Skeletal muscle satellite cell (primary cell): ENCODE data around the gene TP73.

ENCODE experiments used
- H3K27me3 ChIP-seq: 2 replicates; pipeline ENCODE4 v1.7.0; 2013; ENCODE audit warnings: low read length; ENCODE audit not compliant: control insufficient read depth, insufficient read depth
- H3K36me3 ChIP-seq: 2 replicates; pipeline ENCODE4 v1.7.0; 2013; ENCODE audit warnings: mild to moderate bottlenecking, control low read depth, low read length; ENCODE audit not compliant: insufficient read depth
- H3K4me1 ChIP-seq: 2 replicates; pipeline ENCODE4 v1.7.0; 2013; ENCODE audit warnings: low read length; ENCODE audit not compliant: control insufficient read depth, insufficient read depth
- H3K4me2 ChIP-seq: 2 replicates; pipeline ENCODE4 v1.7.0; 2013; ENCODE audit warnings: mild to moderate bottlenecking, low read length
- H3K4me3 ChIP-seq: 2 replicates; pipeline ENCODE4 v1.7.0; 2013; ENCODE audit warnings: low read length
- H3K9ac ChIP-seq: 2 replicates; pipeline ENCODE4 v1.7.0; 2013; ENCODE audit warnings: mild to moderate bottlenecking, low read depth, low read length, moderate library complexity
- H3K9me3 ChIP-seq: replicated peaks from 2 replicates; pipeline ENCODE4 v1.7.0; 2013; ENCODE audit warnings: mild to moderate bottlenecking, control low read depth, low read length

TP73 gene

DNA sequence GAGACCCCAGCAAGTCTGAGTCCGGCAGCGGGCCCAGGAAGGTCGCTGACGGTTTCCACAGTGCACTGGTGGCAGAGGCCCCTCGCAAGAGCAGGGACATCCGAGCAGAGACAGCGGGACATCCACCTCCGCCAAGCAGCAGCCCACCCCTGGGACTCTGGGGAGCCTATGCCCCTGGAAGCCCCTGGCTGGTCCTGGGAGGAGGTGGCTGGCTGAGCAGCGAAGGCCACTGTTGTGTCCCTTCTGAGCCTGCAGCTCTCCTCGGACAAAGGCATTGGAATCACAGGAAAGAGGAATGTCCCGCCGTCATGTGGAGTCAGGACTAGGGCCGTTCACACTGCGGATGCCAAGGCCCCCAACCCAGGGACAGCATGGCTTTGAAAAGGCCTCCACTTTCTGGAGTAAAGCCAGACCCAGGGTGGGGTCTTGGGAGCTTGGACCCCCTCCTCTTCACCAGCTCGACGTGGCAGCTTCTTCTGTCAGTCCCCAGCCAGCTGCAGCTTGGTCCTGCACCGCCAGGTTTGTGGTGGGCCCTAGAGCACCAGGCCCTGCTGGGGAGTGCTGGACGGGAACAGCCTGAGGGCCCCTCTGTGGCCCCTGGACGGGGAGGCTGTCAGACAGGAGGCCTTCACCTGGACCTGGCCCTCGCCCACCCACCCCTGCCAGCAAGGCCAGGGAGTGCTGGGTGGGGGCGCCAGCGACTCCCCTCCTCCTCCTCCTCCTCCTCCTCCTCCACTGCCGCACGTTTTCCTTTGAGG lies 42.4 kb upstream of the TP73 start:
- H3K9me3 ChIP-seq, result no peaks in the 10 kb centered on the region
- H3K9ac ChIP-seq, result no peak overlapping the region
- no peak overlapping the region for H3K4me2 ChIP-seq
- H3K4me3 ChIP-seq, result no peak overlapping the region
- H3K27me3 ChIP-seq, result peaks cover 50% of the 10 kb centered on the region
- peaks cover 7% of the 10 kb centered on the region for H3K4me1 ChIP-seq
- no peaks in the 10 kb centered on the region for H3K36me3 ChIP-seq

DNA sequence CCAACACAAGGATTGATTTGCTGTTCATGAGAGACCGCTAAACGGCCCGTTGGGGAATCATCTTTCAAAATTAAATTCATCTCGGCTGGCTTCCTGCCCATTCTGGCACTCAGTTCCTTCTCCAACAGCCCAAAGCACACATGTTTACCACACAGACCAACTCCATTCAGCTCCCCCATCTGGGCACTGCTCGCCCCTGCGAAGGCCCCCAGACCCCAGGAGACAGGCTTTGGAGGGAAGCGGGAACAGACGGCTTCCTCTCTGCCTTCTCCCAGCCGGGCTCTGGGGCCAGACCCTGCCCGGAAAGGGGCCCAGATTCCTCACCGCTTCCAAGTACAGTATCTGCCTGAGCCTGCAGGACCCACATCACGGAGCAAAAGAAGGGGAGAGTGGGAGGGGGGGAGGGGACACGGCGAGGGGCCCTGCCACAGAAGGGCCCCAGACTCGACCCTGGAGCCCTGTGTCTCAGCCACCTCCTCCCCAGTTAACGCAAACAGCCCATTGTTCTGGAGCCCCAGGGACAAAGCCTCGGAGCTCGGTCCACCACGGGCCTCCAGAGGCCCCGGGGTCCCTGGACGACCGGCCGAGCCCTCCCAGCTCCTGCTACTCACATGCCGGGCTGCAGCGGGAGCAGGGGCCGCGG lies 41.7 kb upstream of the TP73 start:
- no peaks in the 10 kb centered on the region for H3K36me3 ChIP-seq
- H3K4me3 ChIP-seq, result no peak overlapping the region
- no peaks in the 10 kb centered on the region for H3K9me3 ChIP-seq
- H3K4me2 ChIP-seq, result peak overlapping the region; percentile 37
- H3K9ac ChIP-seq, result no peak overlapping the region
- peaks cover 52% of the 10 kb centered on the region for H3K27me3 ChIP-seq
- peaks cover 7% of the 10 kb centered on the region for H3K4me1 ChIP-seq

DNA sequence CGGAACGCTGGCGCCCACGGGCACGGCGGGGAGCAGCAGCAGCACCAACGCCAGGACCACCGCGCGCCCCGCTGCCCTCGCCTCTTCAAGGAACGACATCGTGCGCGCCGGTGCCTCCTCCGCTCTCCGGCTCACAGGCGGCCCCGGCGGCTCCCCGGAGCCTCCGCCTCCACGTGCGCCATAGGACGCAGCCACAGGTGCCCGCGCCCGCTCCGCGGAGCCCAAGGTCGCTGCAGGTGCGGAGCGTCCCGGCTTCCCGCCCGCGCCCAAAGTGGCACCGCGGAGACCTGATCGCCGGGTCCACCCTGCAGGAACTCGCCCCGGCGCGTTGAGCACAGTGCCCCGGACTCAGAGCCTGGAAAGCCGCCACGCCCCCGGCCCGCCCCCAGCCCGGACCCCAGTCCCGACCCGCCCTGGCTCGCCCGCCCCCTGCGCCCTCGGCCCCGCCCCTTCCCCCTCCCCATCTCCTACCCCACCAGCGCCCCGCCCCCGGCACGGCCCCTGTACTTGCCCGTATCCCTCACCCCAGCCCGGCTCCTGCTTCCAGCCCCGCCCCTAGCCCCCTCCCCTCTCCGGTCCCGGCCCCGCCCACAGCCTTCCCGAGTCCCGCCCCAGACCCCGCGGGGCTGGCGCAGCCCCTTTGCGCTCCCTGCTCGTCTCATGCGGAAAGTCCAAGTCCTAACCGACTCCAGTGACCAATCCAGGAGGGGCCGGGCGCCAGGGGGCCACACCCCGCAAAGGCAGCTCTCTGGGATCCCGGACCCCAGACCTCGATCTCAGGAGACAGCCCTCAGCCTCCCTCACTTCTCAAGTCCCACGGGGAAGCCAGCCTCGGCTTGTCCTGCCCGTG lies 40.9 kb upstream of the TP73 start, which contains the start of gene MEGF6:
Gene MEGF6 (minus strand): TSS at position 339 of the 850 bp plus-strand sequence. CDS start 240 bp downstream, at position 99.
- peaks cover 7% of the 10 kb centered on the region for H3K4me1 ChIP-seq
- H3K9me3 ChIP-seq, result no peaks in the 10 kb centered on the region
- peaks cover 56% of the 10 kb centered on the region for H3K27me3 ChIP-seq
- peak within 1 kb of the TSS; percentile 37 for H3K4me2 ChIP-seq
- no peaks in the 10 kb centered on the region for H3K36me3 ChIP-seq
- H3K4me3 ChIP-seq, result no peak within 1 kb of the TSS
- no peak within 1 kb of the TSS for H3K9ac ChIP-seq

DNA sequence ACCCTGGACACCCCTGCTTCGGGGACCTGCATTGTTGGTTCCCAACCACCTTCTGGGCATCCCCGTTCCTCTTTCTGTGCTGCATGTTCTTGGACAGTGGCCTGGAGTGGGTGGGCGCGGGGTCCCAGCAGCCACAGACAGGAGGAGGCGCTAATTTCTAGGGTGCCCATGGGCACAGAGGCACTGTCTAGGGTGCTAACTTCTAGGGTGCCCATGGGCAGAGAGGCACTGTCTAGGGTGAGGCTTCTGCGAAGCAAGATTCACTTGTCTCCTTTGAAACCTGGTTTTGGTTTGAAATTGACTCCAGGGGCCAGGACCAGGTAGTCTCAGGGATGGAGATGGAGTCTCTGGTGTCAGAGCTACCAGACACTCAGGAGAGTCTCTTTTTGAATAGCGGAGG lies 40.2 kb upstream of the TP73 start:
- H3K9ac ChIP-seq, result no peak overlapping the region
- peaks cover 7% of the 10 kb centered on the region for H3K4me1 ChIP-seq
- no peak overlapping the region for H3K4me2 ChIP-seq
- H3K9me3 ChIP-seq, result no peaks in the 10 kb centered on the region
- peaks cover 59% of the 10 kb centered on the region for H3K27me3 ChIP-seq
- no peak overlapping the region for H3K4me3 ChIP-seq
- no peaks in the 10 kb centered on the region for H3K36me3 ChIP-seq

DNA sequence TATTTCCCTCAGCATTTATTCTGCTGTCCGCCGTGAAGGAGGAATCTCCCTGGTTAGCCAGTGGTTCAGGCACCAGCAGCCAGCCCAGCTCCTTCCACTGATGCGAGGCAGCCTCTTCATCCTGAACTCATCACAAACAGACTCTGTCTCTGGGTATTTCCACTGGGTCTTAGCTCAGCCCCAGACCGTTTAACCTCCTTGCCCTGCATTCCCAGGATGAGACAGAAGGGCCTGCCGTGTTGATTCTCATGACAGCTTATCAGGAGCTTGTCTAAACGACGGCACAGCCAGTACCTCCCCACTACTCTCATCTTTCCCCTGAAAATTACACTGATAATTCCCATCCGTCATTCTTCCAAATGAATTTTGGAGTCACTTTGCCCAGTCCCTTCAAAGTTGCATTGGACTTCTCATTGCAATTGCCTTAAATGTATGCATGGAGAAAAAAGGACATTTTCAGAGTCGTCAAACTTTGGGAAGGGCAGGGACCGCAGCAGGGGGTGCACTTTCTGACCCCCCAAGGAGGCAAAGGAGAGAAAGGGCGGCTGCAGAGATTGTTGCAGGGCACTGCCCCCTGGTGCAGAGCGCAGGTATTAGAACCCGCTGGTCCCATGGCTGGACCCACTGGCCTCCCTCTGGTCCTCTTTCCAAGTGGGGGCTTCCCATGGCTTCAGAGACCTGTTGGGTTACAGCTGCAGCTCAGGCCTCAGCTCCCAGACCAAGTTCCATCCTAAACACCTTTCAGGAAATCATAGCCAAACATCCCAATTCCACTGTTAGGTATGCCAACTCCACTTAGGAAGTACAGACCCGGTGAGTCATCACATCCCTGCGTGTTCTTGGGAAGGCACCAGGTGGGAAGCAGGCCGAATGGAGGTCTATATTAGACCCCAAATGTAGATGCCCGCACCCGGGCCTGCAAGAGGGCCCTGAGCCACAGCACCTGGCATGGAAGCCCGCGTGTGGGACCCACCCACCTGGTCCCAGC lies 37.3 kb upstream of the TP73 start:
- Histone ChIP-seq H3K4me2 (no peak overlapping the region), H3K27me3 (peaks cover 43% of the 10 kb centered on the region), H3K9ac (no peak overlapping the region), H3K9me3 (no peaks in the 10 kb centered on the region), H3K4me3 (no peak overlapping the region), H3K4me1 (peaks cover 9% of the 10 kb centered on the region), H3K36me3 (no peaks in the 10 kb centered on the region)

DNA sequence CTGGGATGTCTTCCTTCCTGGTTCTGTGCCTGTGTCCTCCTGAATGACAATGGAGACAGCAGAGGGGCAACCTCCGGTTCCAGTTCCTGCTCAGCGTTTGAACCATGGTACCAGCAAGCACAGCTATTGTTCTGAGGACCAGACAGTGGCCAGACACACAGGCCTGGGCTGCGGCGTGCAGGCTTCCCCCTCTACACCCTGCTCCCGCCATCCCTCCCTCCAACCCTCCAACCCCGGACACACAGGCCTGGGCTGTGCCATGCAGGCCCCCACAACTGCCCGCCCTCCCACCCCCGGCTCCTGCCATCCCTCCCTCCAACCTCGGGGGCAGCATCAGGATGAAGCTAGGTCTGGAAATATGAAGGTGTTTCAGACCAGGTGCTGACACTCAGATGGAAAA lies 35.5 kb upstream of the TP73 start:
- Histone ChIP-seq H3K9me3 (no peaks in the 10 kb centered on the region), H3K27me3 (peaks cover 30% of the 10 kb centered on the region), H3K4me1 (peaks cover 9% of the 10 kb centered on the region), H3K4me2 (no peak overlapping the region), H3K36me3 (no peaks in the 10 kb centered on the region), H3K9ac (no peak overlapping the region), H3K4me3 (no peak overlapping the region)

DNA sequence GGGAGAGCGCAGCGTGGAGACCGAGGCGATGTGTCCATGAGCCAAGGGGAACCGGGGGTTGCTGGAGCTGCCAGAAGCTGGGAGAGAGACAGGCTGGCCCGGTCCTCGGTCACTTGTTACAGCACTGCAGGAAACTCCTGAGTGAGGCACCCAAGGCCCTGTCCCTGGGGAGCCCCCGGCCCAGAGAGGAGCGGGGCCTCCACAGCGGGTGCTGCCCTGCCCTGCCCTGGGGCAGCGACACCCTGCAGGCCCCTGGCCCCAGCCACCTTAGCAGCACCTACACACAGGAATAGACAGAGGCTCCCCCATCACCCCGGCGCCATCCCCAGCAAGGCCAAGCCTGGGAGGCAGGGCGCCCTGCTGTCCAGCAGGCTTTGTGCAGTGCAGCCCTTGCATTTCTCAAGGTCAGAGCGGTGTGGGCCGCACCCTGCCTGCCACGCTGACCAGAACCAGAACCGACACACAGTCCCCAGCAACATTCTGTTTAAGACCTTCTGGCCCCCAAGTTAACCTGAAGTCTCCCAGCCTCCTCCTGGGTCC lies 34.4 kb upstream of the TP73 start:
- Histone ChIP-seq H3K36me3 (no peaks in the 10 kb centered on the region), H3K9ac (no peak overlapping the region), H3K27me3 (peaks cover 21% of the 10 kb centered on the region), H3K9me3 (no peaks in the 10 kb centered on the region), H3K4me1 (peaks cover 11% of the 10 kb centered on the region), H3K4me2 (no peak overlapping the region), H3K4me3 (no peak overlapping the region)

DNA sequence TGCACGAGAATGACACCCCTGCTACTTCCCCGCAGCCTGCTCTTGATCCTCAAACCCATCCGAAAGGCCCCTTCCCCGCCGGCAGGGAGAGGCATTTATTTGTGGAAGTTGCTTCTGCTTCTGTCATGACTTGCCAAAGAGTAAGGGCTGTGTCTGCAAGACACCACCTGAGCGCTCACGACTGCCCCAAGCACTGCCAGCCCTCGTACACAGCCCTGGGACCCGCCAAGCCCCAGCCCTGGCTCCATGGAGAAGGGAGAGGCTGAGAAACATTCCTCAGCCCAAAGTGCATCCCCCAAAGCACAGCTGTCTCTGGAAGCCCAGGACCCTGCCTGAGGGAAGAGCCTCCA lies 33.8 kb upstream of the TP73 start:
- Histone ChIP-seq H3K4me3 (no peak overlapping the region), H3K9ac (no peak overlapping the region), H3K36me3 (no peaks in the 10 kb centered on the region), H3K4me2 (no peak overlapping the region), H3K9me3 (no peaks in the 10 kb centered on the region), H3K27me3 (peaks cover 19% of the 10 kb centered on the region), H3K4me1 (peaks cover 13% of the 10 kb centered on the region)

DNA sequence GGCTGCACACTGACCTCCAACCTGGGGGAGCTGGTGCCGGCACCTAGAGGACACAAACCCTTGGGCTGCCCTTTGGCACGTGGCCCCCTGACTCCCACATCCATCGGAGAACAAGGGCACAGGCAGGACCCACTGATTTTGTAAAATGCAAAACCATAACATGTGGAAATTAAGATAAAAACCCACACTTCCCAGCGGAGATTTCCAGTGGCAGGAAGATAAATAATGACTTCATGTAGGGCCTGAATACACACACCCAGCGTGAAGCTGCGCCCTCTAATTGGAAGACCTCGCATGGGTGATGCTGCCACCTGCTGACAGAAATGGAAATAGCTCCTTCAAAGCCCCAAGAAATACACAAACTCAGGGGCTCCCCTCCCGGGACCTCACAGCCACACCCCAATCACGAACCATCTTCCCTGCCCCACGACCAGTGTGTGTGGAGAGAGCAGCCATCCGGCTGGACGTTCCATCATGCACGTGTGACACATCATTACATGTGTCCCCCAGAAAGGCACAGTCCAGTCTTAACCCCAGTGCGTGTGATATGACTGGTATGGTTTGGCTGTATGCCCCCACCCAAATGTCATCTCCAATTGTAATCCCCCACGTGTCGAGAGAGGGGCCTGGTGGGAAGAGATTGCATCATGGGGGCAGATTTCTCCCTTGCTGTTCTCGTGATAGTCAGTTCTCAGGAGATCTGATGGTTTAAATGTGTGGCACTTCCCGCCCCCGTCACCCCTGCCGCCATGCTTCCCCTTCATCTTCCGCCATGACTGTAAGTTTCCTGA lies 33.2 kb upstream of the TP73 start:
- Histone ChIP-seq H3K9me3 (no peaks in the 10 kb centered on the region), H3K4me2 (no peak overlapping the region), H3K36me3 (no peaks in the 10 kb centered on the region), H3K9ac (no peak overlapping the region), H3K27me3 (peaks cover 16% of the 10 kb centered on the region), H3K4me1 (peaks cover 16% of the 10 kb centered on the region), H3K4me3 (no peak overlapping the region)

DNA sequence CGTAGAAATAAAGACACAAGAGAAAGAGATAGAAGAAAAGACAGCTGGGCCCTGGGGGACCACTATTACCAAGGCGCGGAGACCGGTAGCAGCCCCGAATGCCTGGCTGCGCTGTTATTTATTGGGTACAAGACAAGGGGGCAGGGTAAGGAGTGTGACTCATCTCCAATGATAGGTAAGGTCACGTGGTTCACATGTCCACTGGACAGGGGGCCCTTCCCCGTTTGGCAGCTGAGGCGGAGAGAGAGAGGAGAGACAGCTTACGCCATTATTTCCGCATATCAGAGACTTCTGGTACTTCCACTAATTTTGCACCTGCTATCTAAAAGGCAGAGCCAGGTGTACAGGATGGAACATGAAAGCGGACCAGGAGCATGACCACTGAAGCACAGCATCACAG lies 31.6 kb upstream of the TP73 start:
- H3K27me3 ChIP-seq, result peaks cover 10% of the 10 kb centered on the region
- no peak overlapping the region for H3K9ac ChIP-seq
- H3K9me3 ChIP-seq, result no peaks in the 10 kb centered on the region
- peaks cover 19% of the 10 kb centered on the region for H3K4me1 ChIP-seq
- H3K4me3 ChIP-seq, result no peak overlapping the region
- no peak overlapping the region for H3K4me2 ChIP-seq
- no peaks in the 10 kb centered on the region for H3K36me3 ChIP-seq
